Nephron (organoid): Measurements from ENCODE around the gene ANXA2R.
"Not testable (repeated sequence)": the region's sequence is repeated elsewhere in the genome, so short reads cannot be mapped to it uniquely, and the experiment has no call there.

ENCODE experiments used
- H3K27ac Mint-ChIP-seq, 3 experiments: 2 replicates each; pipeline ENCODE4 v1.8.0; 2020; ENCODE audit warnings: mixed read lengths in 3 of 3, mild to moderate bottlenecking in 2 of 3, moderate library complexity in 1 of 3
- H3K27me3 Mint-ChIP-seq: 2 replicates; pipeline ENCODE4 v1.8.0; 2021; ENCODE audit warnings: low read depth, mild to moderate bottlenecking, moderate library complexity, mixed read lengths
- H3K36me3 Mint-ChIP-seq: 2 replicates; pipeline ENCODE4 v1.8.0; 2020; ENCODE audit warnings: low read depth, mixed read lengths
- H3K4me1 Mint-ChIP-seq: 2 replicates; pipeline ENCODE4 v1.8.0; 2020; ENCODE audit warnings: mixed read lengths
- H3K4me3 Mint-ChIP-seq, 3 experiments: 2 replicates each; pipeline ENCODE4 v1.8.0; 2020; ENCODE audit warnings: mild to moderate bottlenecking in 3 of 3, mixed read lengths in 3 of 3, moderate library complexity in 2 of 3
- H3K9me3 Mint-ChIP-seq: 2 replicates; pipeline ENCODE4 v1.8.0; 2020; ENCODE audit warnings: mixed read lengths
- CTCF ChIP-seq, 3 experiments: fragments of 200-600 bp; sonication (generic); IDR thresholded peaks; one replicate each; pipeline ENCODE4 v1.5.0; 2021; ENCODE audit warnings: antibody characterized with exemption in 3 of 3; ENCODE audit not compliant: unreplicated experiment in 3 of 3

Gene ANXA2R

GRCh38 chr5:43066799-43067741, 27.0 kb upstream of the ANXA2R start:
- H3K27me3 Mint-ChIP-seq, result peaks cover 4% of the 10 kb centered on the region
- peak overlapping the region; percentile 94 to 98 (median 95) for H3K4me3 Mint-ChIP-seq
- no peaks in the 10 kb centered on the region for H3K9me3 Mint-ChIP-seq
- peak overlapping the region; percentile 99 to 100 (median 100) for H3K27ac Mint-ChIP-seq
- TF ChIP-seq CTCF (IDR thresholded peaks at IDR 0.05; ENCODE audit: unreplicated experiment in 3 of 3), result no peak
- peaks cover 25% of the 10 kb centered on the region for H3K4me1 Mint-ChIP-seq
- peaks cover 19% of the 10 kb centered on the region for H3K36me3 Mint-ChIP-seq

GRCh38 chr5:43065948-43066798, 26.1 kb upstream of the ANXA2R start:
- Mint-ChIP-seq H3K4me3 (peak overlapping the region; percentile 94 to 98 (median 95)), H3K27ac (peak overlapping the region; percentile 99 to 100 (median 100)), H3K27me3 (peaks cover 4% of the 10 kb centered on the region), H3K36me3 (peaks cover 19% of the 10 kb centered on the region), H3K4me1 (peaks cover 25% of the 10 kb centered on the region), H3K9me3 (no peaks in the 10 kb centered on the region)
- TF ChIP-seq CTCF (IDR thresholded peaks at IDR 0.05; ENCODE audit: unreplicated experiment in 3 of 3), result no peak

- H3K9me3 Mint-ChIP-seq, result no peaks in the 10 kb centered on the region
- H3K4me1 Mint-ChIP-seq, result peaks cover 19% of the 10 kb centered on the region
- peaks cover 12% of the 10 kb centered on the region for H3K36me3 Mint-ChIP-seq
- peak overlapping the region; percentile 99 to 100 (median 100) for H3K27ac Mint-ChIP-seq
- peaks cover 4% of the 10 kb centered on the region for H3K27me3 Mint-ChIP-seq
- TF ChIP-seq CTCF (IDR thresholded peaks at IDR 0.05; ENCODE audit: unreplicated experiment in 3 of 3), result no peak
- H3K4me3 Mint-ChIP-seq, result peak overlapping the region; percentile 94 to 98 (median 95)
These were observed 25.3 kb upstream of the ANXA2R start for GRCh38 chr5:43065387-43065947.

DNA sequence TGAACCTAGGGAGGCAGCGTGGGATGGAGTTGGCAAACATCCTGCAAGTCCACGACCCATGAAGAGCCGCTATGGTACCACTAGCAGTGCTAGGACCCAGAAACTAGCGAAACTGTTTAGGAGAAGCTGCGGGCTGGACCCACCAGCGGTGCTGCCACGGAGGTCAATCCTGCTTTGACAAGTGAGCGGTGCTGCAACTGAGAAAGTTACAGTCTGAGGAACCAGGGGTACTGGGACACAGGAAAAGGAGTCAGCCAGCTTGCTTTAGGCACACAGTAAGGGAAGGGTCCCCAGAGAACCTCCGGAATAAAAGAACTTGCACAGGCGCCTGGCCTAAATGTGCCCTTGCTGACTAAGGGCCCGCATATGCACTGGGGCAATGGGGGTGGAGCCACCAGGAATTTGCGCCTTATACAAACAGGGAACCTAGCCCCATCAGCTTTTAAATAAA, 23.6 kb upstream of the ANXA2R start:
- Mint-ChIP-seq H3K4me1 (peaks cover 15% of the 10 kb centered on the region), H3K27me3 (peaks cover 4% of the 10 kb centered on the region), H3K4me3 (peak overlapping the region; percentile 94 to 98 (median 95)), H3K27ac (peak overlapping the region; percentile 99 to 100 (median 100)), H3K36me3 (peaks cover 7% of the 10 kb centered on the region), H3K9me3 (no peaks in the 10 kb centered on the region)
- TF ChIP-seq CTCF (IDR thresholded peaks at IDR 0.05; ENCODE audit: unreplicated experiment in 3 of 3), result no peak

DNA sequence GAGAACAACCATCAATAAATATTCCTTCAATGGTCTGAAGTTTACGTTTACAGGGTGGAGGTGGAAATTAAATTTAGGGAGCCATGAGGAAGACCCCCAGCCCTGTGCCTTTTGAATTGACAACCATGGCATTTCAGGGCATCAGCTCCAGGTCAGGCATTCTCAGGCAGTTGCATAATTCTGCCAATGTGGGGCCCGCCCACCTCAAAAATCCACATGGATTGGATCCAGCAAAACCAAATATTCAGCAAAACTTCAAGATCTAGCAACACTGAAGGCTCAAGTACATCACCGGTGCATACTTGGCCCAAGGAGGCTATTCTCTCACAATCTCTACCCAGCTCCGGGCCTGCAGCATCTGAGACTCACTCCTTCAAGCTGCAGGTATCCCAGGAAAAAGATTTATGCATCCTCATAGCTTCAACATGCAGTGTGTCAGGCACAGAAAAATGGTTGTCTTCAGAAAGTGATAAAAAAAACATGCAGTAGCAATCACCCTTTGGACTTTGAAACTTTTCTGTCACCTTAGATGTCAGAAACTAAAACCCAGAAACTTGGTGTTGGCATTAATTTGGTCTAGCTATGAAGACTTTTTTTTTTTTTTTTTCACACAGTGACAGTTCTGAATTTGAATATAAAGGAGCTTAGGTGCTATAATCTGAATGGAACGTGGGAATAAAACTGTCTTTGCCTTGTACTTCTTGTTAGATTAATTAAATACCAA, 21.4 kb upstream of the ANXA2R start:
- Mint-ChIP-seq H3K27me3 (no peaks in the 10 kb centered on the region), H3K4me1 (no peaks in the 10 kb centered on the region), H3K27ac (no peak overlapping the region), H3K36me3 (peaks cover 9% of the 10 kb centered on the region), H3K9me3 (no peaks in the 10 kb centered on the region), H3K4me3 (no peak overlapping the region)
- TF ChIP-seq CTCF (IDR thresholded peaks at IDR 0.05; ENCODE audit: unreplicated experiment in 3 of 3), result no peak

- peaks cover 22% of the 10 kb centered on the region for H3K36me3 Mint-ChIP-seq
- not testable (repeated sequence) for H3K27me3 Mint-ChIP-seq, H3K4me3 Mint-ChIP-seq, H3K27ac Mint-ChIP-seq, H3K4me1 Mint-ChIP-seq, H3K9me3 Mint-ChIP-seq
These were observed 19.9 kb upstream of the ANXA2R start for GRCh38 chr5:43060020-43060419.

DNA sequence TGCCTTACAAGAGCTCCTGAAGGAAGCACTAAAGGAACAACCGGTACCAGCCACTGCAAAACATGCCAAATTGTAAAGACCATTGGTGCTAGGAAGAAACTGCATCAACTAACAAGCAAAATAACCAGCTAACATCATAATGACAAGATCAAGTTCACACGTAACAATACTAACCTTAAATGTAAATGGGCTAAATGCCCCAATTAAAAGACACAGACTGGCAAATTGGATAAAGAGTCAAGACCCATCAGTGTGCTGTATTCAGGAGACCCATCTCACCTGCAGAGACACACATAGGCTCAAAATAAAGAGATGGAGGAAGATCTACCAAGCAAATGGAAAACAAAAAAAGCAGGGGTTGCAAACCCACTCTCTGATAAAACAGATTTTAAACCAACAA, 15.0 kb upstream of the ANXA2R start:
- not testable (repeated sequence) for H3K27me3 Mint-ChIP-seq, H3K4me1 Mint-ChIP-seq, H3K9me3 Mint-ChIP-seq, H3K4me3 Mint-ChIP-seq, H3K27ac Mint-ChIP-seq
- H3K36me3 Mint-ChIP-seq, result peaks cover 34% of the 10 kb centered on the region
